Bronchus fibroblast of lung (primary cell): Measurements from ENCODE around the gene GPHN. TPM values are rescaled to one million over a fixed set of nuclear protein-coding genes. Genes with fewer than 3 reads are reported as not detected.

Experiments used
- total RNA-seq: library from RNA; depleted of rRNA; stranded (reverse); fragments of >200 nt; gene quantifications from 2 replicates; pipeline ENCODE4 v1.2.3, GENCODE V29; 2015

GPHN gene
- total RNA-seq: 12.4 and 12.5 TPM in 2 replicates

GRCh38 chr14:66507722-66508546 lies at the start of gene GPHN:
TSS of gene GPHN (plus strand) at chr14:66508147.

GRCh38 chr14:66485910-66486421 lies 22.0 kb upstream of the GPHN start, which contains the start of gene CCDC196:
TSS of gene CCDC196 (plus strand) at chr14:66486371. CDS start at chr14:66486503, 132 bp downstream.

Other genes starting within 250 kb of the GPHN start
- not detected in 2 replicates for gene CCDC196, start 21.8 kb upstream of the GPHN start, total RNA-seq